ENCODE results near the gene CLMP. TPM values are rescaled to one million over a fixed set of nuclear protein-coding genes. Genes with fewer than 3 reads are reported as not detected.

Gene CLMP
- total and polyA plus RNA-seq, 2 donors (not counting 3 experiments of a cell fraction or from before 2014, with no cell fraction given): 0.03 to 0.18 TPM

DNA sequence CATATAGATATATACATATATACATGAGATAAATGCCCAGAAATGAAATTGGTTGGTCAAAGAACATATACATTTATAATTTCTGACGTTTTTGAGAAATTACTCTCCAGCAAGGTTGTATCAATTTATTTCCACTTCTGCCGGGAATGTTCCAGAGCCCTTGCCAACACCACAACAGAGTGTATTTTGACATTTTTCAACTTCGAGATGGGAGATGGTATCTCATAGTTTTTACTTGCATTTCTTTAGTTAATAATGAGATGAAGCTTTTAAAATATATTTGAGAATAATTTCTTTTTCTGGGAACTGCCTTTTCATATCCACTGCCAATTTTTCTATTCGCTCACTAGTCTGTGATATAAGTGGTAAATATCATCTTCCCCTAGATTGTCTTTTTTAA lies 19.3 kb upstream of the CLMP start:
- Histone ChIP-seq H3K4me1 (ENCODE audit: control insufficient read depth, extremely low read depth, insufficient read depth, low read length) (peaks cover 14% of the 10 kb centered on the region), H3K27ac (ENCODE audit: insufficient read depth, low read depth, low read length) (no peak overlapping the region), H3K9me3 (replicated peaks; ENCODE audit: control insufficient read depth, insufficient read depth, low read length) (no peaks in the 10 kb centered on the region), H3K36me3 (ENCODE audit: control insufficient read depth in 2 of 2, extremely low read depth in 1 of 2, insufficient read depth in 2 of 2, low read length in 2 of 2) (no peaks in the 10 kb centered on the region), H3K9me1 (replicated peaks; ENCODE audit: control insufficient read depth, extremely low read depth, insufficient read depth, low read length) (no peaks in the 10 kb centered on the region), H2AFZ (ENCODE audit: low read depth, low read length) (no peak overlapping the region), H4K20me1 (replicated peaks; ENCODE audit: control insufficient read depth, extremely low read depth, insufficient read depth, low read length) (no peaks in the 10 kb centered on the region), H3K79me2 (ENCODE audit: control insufficient read depth, insufficient read depth, low read length) (no peaks in the 10 kb centered on the region), H3K4me2 (ENCODE audit: insufficient read depth, low read length) (no peak overlapping the region), H3K27me3 (ENCODE audit: control insufficient read depth in 2 of 2, insufficient read depth in 2 of 2, low read length in 2 of 2) (no peaks in the 10 kb centered on the region), H3K4me3 (replicated peaks in 1 of 3; ENCODE audit: insufficient read depth in 1 of 3, low read depth in 1 of 3, low read length in 3 of 3) (no peak overlapping the region), H3K9ac (replicated peaks; ENCODE audit: extremely low read depth, insufficient read depth, low read length) (no peak overlapping the region)
- DNase-seq (ENCODE audit: low read depth, low spot score) (no peak), FAIRE-seq (no peak)
- no TSS peak for BruUV-seq (replicated peaks)
- ChIA-PET POLR2A (no interaction called here), CTCF (no interaction called here)
- dilution Hi-C loops (cut with MboI; ENCODE audit: extremely low pct_ligation_motif_present, low sequenced_read_pairs) (no loop called here), intact Hi-C loops (cut with micrococcal nuclease) (no loop called here)
- TF ChIP-seq EZH2 (IDR thresholded peaks at IDR 0.05; ENCODE audit: borderline replicate concordance, low read depth, low read length, severe bottlenecking): no peak
- TF ChIP-seq, protein P1, sequence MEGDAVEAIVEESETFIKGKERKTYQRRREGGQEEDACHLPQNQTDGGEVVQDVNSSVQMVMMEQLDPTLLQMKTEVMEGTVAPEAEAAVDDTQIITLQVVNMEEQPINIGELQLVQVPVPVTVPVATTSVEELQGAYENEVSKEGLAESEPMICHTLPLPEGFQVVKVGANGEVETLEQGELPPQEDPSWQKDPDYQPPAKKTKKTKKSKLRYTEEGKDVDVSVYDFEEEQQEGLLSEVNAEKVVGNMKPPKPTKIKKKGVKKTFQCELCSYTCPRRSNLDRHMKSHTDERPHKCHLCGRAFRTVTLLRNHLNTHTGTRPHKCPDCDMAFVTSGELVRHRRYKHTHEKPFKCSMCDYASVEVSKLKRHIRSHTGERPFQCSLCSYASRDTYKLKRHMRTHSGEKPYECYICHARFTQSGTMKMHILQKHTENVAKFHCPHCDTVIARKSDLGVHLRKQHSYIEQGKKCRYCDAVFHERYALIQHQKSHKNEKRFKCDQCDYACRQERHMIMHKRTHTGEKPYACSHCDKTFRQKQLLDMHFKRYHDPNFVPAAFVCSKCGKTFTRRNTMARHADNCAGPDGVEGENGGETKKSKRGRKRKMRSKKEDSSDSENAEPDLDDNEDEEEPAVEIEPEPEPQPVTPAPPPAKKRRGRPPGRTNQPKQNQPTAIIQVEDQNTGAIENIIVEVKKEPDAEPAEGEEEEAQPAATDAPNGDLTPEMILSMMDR (IDR thresholded peaks at IDR 0.05; ENCODE audit: extremely low read depth in 1 of 2, insufficient read depth in 1 of 2, low read depth in 1 of 2, low read length in 2 of 2): no peak
- TF ChIP-seq MYC (IDR thresholded peaks at IDR 0.05; ENCODE audit: low read depth, low read length): no peak
- no peak for TF ChIP-seq GATA2 (IDR thresholded peaks at IDR 0.05; ENCODE audit: insufficient read depth, insufficient read length, low read depth, low read length)
- TF ChIP-seq FOS (IDR thresholded peaks at IDR 0.05; ENCODE audit: borderline replicate concordance, insufficient read depth, low read length): no peak
- TF ChIP-seq JUN (IDR thresholded peaks at IDR 0.05; ENCODE audit: borderline replicate concordance, insufficient read depth, insufficient read length, low read depth): no peak
- no peak for TF ChIP-seq POLR2A (IDR thresholded peaks at IDR 0.05; ENCODE audit: low read depth, low read length)
- no peak for TF ChIP-seq POLR2AphosphoS5 (IDR thresholded peaks at IDR 0.05; ENCODE audit: insufficient read depth, low read depth, low read length)
- TF ChIP-seq, protein P2, sequence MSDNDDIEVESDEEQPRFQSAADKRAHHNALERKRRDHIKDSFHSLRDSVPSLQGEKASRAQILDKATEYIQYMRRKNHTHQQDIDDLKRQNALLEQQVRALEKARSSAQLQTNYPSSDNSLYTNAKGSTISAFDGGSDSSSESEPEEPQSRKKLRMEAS (IDR thresholded peaks at IDR 0.05; ENCODE audit: insufficient read depth, insufficient read length): no peak
